Activated effector memory CD4-positive, alpha-beta T cell treated with anti-CD3 and anti-CD28 coated beads, Interleukin-2, amount 50 U/mL, for 16 hours (primary cell): ENCODE results near the gene WASF1.
"Not testable (repeated sequence)": the region's sequence is repeated elsewhere in the genome, so short reads cannot be mapped to it uniquely, and the experiment has no call there.

Source experiments
- DNase-seq: peaks from one replicate; pipeline ENCODE4 v3.0.0-alpha.2; 2020

Gene WASF1

DNA sequence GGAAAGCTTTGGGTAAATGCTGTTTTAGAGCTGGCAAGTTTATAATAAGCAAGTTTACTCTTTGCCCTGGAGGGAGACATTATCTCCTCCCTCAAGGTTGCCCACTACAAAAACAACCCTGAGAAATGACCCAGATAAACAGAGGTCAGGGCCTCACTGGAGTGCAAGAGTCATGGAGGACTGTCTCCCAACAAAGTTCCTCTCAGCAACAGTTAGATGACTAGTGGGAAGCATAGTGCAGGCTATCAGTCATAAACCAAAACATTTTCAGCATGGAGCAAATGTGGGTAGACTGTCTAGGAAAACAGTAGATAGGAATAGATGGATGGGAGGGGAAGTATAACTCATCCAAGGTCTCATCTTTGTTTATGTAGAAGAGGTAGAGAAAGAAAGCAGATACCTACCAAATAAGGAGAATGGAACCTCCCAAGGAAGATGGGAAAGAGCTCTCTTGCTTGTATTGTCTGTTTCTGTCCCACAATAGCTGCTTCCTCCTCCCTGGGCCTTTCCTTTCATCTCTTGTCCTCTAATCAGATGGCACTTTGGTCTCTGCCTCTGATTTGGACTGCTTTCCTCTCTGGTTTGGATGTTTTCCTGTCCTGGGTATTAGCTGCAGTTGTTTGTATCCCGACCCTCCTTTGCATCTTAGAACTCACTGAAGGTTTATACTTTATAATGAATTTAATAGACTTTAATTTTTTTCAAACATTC, 95.4 kb downstream of the WASF1 start:
- no peak for DNase-seq

DNA sequence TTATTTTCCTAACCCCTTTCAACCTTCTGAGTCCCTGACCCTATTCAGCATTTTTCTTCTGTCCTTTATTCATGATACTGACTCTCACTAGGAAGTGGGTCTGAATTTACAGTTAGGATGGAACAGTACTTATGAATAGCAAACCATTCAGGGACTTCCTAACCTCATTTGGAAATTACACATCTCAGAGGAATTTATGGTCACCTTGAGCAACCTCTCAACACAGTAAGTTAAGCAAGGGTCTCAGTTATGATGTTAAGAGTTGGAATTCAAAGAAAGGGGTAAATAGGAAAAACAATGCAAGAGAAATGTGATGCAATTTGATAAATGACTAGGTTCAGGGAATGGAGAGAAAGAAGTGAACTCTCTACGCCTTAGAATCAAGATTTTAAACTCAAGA, 104.1 kb downstream of the WASF1 start:
- DNase-seq, result no peak

DNA sequence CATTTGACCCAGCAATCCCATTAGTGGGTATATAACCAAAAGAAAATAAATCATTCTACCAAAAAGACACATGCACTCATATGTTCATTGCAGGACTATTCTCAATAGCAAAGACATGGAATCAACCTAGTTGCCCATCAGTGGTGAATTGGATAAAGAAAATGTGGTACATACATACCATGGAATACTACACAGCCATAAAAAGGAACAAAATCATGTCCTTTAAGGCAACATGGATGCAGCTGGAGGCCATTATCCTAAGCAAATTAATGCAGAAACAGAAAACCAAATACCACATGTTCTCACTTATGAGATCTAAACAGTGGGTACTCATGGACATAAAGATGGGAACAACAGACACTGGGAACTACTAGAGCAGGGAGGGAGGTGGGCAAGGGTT, 106.0 kb downstream of the WASF1 start:
- not testable (repeated sequence) for DNase-seq

DNA sequence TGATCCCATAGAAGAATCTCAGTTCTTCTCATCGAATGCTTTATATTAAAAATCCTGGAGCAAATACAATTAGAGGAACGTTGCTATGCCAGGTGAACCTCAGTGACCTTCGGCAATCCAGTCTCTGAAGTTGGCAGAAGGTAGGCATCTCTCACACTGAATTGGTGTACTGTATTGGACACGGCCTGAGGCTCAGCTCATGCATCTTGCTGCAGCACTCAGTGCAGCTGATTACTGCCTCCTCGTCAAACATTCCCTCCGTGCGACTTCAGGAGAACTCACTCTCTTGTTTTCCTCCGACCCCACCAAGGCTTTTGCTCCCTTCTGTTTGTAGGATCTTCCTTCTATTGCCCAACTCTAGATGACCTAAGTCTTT, 110.9 kb downstream of the WASF1 start:
- no peak for DNase-seq

DNA sequence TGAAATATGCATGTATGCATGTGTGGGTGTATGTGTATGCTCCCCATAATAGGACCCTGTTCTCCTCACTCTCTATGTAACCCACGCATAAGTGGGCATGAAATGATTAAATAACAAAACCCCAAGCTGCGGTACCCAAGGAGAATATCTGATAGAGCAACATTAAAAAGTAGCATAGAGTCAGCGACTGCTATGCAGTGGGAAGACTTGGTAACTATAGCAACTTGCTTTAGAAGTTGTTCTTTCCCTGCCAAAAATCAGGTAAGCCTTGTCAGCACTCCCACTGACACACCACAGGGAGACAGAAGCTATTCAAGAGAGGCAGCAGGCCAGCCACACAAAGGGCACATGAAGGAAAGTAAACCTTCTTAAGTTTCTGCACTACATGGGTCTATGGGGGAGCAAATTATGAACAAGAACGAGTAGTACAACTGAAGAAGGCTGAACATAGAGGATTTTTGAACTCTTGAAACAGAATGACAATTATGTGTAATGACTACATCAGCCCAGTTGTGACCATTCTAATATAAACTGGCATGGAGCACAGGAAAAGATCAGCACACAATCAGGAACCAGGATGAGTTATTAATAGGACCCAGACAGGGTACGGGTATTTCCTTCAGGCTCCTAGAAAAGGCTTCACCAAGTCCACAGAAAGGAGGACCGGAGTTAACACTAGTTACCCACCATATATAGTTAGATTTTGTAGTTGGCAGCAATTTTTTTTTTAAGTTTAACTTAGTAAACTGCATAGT, 111.5 kb downstream of the WASF1 start:
- no peak for DNase-seq

DNA sequence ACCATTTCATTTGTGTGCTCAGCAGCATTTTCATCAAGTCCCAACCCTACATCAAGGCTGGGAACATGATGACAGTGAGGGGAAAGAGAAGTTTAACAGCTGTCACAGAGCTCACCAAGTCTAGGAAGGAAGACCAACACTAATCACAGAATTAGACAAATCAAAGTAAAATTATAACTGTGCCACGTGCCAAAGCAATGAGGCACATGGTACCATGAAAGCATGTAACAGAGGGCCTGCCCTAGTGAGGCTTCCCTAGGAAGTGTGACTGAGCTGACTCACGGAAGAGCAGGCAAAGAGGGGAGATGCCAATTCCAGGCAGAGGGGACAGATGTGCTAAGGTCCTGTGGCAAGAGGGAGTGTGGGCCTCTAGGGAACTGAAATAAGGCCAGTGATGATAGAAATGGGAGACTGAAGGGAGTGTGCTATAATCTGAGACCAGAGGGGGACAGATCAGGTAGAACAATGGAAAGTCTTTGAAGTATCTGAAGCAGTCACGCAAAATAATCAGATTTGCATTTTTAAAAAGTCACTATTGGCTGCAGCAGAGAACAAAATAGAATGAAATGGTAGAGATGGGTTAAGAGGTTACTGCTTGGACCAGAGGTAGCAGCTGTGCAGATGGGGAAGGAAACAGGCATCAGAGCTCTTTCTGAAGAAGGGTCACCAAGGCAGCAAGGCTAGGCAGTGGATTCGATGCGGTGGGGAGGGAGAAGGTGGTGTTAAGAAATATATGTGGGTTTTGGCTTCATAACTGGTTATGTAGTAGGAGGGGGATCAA, 114.5 kb downstream of the WASF1 start:
- DNase-seq, result no peak

DNA sequence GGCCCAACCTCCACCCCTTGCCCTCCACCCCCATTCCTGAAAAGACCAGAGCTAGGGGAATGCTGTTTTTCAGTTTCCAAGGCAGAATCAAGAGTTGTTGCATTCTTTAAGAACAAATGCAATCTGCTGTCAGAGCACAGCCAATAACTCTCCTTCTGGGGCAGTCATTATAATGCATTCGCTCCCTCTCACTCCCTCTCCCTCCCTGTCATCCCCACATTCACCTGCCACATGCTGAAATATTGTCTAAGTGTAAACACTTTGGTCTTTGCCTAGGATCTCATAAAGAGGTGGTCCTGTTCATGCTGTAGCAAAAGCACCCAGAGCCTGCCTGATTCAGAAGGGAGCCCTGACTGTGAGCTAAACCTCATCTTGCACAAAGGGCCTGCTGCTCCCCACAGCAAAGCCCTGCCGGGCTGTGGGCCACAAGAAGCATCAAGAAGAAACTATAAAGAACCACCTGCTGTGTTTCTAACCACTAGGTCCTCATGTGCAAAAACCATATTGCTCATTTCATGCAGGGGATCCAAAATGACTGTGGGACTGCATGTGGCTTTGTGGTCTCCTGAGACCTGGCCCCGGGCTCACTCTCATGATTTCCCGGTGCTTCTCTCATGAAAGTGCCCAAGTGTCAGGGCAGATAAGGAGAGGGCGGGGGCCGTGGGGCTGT, 115.7 kb downstream of the WASF1 start:
- DNase-seq, result no peak

DNA sequence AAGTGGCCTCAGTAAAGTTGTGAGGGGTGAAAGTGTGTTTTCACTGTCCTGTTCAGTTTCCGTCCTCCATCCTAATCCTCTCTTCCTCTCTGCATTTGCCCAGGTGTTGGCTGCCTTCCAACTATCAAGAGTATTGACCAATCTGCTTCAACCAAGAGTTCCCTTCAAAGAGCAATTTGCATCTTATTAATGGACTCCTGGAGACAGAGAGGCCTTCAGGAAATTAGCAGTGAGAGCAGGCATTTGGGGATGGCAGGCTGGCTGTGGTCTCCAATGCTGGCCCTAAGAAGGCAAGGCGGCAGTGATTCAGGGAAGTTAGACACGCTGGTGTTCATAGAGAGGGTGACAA, 124.1 kb downstream of the WASF1 start:
- DNase-seq, result no peak

DNA sequence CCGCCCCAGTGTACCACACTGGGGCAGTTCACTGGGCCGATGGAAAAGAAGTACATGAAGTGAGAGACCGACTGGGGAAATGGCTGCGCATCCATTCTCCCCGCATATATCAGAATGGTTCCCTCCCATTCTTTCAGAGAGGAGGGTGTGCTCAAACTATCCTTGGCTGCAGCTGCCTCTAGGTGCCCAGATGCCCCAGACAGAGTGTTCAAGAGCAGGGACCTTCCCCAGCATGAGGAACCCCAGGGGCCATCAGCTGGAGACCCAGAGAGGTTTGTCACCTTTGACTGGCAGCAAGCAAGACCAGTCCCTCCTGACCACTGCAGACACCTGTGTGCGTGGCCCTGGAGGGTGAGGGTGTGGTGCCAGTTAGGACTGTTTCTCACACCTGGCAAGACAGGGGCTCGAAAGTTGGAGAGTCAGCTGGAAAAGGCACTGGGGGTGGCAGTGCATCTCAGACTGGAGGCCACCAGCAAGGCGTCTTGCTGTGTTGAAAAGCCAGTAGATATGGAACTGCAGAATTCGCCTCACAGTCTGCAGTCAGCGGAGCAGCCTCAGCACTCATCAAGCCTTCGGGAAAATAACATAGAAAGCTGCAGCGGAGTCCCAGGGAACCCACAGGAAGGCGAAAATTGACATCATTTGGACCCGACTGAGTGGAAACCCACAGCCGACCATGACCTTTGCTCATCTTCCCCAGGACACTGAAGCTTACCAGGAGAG, 124.6 kb downstream of the WASF1 start:
- no peak for DNase-seq

DNA sequence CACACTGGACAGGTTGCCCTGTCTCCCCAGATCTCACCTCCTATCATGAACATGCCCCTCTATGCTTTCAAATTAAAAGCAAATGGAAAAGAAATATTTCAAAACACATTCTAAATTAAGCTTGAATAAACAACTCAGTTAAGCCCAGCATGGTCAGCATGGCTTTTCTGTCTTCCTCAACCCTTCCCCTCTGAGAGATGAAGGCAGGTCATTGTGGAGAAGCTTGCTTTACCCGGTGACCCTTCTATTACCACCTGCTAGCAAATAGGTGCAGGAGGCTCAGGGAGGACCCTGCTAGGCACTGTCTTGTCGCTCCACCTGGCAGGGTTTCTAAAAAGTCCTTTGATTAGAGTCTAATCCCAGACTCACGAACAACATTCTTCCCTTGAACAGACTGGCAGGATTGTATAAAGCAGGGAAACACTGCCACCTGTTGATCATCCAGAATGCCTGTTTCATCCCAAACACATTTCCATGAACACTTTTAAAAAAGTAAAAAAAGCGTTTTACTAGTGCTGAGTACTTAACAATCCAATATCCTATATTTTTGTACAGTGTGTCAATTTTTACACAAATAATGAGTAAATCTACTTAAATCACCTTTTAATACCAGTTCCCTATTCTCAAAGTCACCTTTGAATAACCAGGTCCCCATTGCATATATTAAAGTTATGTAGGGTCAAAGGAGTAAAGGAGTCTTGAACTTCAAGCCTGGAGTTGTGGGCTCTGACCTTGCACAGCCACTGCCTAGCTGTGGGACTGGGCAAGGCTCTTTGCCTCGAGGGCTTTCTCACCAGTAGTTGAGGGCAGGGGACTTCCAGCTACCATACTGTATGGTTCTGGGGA, 125.9 kb downstream of the WASF1 start:
- DNase-seq, result no peak

DNA sequence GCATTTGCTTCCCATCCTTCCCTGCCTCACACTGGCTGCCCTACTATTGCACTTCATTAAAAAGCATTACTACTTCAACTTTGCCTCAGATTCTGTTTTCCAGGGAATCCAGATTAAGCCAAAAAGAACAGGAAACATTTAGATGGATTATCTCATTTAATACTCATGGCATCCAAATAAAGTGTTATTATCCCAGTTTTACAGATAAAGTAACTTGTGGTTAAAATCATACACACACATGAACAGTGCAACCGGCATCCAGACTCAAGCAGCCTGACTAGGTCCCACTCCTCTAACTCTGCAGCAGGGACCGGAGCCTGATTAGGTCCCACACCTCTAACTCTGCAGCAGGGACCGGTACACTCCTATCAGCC, 129.0 kb downstream of the WASF1 start:
- DNase-seq, result no peak
